ENCODE results near the gene WSCD2.

- TF ChIP-seq CTCF (IDR thresholded peaks at IDR 0.05): no peak
- TF ChIP-seq POLR2AphosphoS5 (IDR thresholded peaks at IDR 0.05): no peak
- no peak for TF ChIP-seq POLR2A (IDR thresholded peaks at IDR 0.05)
Observed at GRCh38 chr12:108194585-108194984, 65.5 kb downstream of the WSCD2 start.

All from breast epithelium (tissue), 3 donors.